Measurements from ENCODE around the gene SLC19A1.

DNA sequence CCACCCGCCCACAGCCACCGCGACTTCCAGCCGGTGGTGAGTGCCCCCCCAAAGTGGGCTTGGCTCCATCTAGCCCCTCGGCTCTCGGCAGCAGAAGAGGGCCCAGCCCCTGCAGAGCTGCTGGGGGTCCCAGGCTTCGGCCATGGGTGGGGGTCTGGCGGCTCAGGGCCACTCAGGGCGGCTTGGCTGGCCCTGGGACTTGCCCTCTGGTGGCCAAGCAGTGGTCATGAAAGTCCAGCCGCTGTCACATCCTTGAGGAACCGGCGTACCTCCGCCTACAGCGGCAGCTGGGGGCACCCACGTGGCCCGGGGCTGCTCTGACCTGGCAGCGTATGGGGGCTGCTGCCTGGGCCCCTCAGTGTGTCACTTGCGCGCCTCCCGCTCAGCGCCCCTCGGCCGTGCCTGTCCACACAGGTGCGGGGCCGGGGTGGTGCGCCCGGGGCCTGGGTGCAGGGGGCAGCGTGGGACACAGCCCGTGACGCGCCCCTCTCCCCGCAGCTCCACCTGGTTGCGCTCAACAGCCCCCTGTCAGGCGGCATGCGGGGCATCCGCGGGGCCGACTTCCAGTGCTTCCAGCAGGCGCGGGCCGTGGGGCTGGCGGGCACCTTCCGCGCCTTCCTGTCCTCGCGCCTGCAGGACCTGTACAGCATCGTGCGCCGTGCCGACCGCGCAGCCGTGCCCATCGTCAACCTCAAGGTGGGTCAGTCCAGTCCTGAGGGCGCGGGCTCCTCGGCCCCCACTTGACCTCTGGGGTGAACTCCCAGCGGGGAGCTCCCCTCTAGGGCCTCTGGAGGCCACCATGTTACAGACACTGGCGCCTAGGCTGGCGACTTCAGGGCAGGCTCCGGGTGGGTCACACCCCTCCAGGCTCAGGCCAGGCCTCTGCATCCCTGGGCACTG, 32.4 kb downstream of the SLC19A1 start:
- TF ChIP-seq CTCF (IDR thresholded peaks at IDR 0.05): no peak
- TF ChIP-seq EP300 (IDR thresholded peaks at IDR 0.05): no peak
